K562 (cell line): ENCODE results near the gene RNF152. TPM values are rescaled to one million over a fixed set of nuclear protein-coding genes. Genes with fewer than 3 reads are reported as not detected.

Experiments used
- ATAC-seq: fragments of 200-7000 bp; cut with Tn5 transposase; 3 replicates; pipeline ENCODE4 v1.9.1; 2020; ENCODE audit warnings: moderate library complexity
- BruUV-seq: library from RNA; stranded (reverse); fragments of 400-500 nt; replicated peaks from 2 replicates; lab custom pipeline; 2021; lab: Mats Ljungman, UMichigan
- CTCF ChIA-PET: fragments of 300-600 bp; formaldehyde crosslinking; extraction: SDS; loops from one replicate; lab custom pipeline; 2021; ENCODE audit warnings: low intra/inter-chr PET ratio; lab: Yijun Ruan, JAX
- POLR2A ChIA-PET: fragments of 300-600, 350-650 bp; sonication (Branson Sonifier 250); formaldehyde crosslinking; extraction: SDS; loops from one replicate; lab custom pipeline; 2021; ENCODE audit warnings: antibody characterized with exemption, inconsistent platforms; lab: Yijun Ruan, JAX
- DNase-seq, 4 experiments: peaks; one replicate each; pipeline versions ENCODE4 v3.0.0 to v3.0.0-alpha.2; 2011 to 2018; ENCODE audit warnings: low spot score in 3 of 4, mixed read lengths in 3 of 4; ENCODE audit errors: extremely low read depth in 1 of 4
- FAIRE-seq: peaks from 2 replicates; lab custom pipeline; 2011; peaks lifted over from hg19 to GRCh38; lab: Jason Lieb, UNC
- H2AFZ ChIP-seq: 2 replicates; pipeline ENCODE4 v1.6.0; 2011; ENCODE audit warnings: low read depth, low read length, control low read depth, inconsistent platforms
- H3K27ac ChIP-seq: fragments of 200-600 bp; 3 replicates; pipeline ENCODE4 v1.8.0; 2011; ENCODE audit warnings: low read depth, mild to moderate bottlenecking, control low read depth, inconsistent platforms, low read length, moderate library complexity, mixed read lengths; ENCODE audit errors: extremely low read depth
- H3K27me3 ChIP-seq, 2 experiments: fragments of 300-600 bp in 1 of 2; 2 replicates in 1 of 2; 3 replicates in 1 of 2; pipeline versions ENCODE4 v1.6.0 to v1.8.0; 2011; ENCODE audit warnings: inconsistent platforms in 2 of 2, low read length in 2 of 2, mild to moderate bottlenecking in 1 of 2, mixed read lengths in 1 of 2, moderate library complexity in 1 of 2; ENCODE audit not compliant: control insufficient read depth in 2 of 2, insufficient read depth in 2 of 2
- H3K36me3 ChIP-seq: fragments of 300-600 bp; 3 replicates; pipeline ENCODE4 v1.8.0; 2011; ENCODE audit warnings: mild to moderate bottlenecking, low read length, inconsistent platforms; ENCODE audit not compliant: control insufficient read depth, insufficient read depth
- H3K4me1 ChIP-seq, 2 experiments: fragments of 200-600 bp in 1 of 2; replicated peaks in 1 of 2; 2 replicates in 1 of 2; 3 replicates in 1 of 2; pipeline versions ENCODE4 v1.5.1 to v1.8.0; 2011; ENCODE audit warnings: inconsistent platforms in 2 of 2, low read length in 2 of 2, mild to moderate bottlenecking in 1 of 2, mixed read lengths in 1 of 2, moderate library complexity in 1 of 2; ENCODE audit not compliant: control insufficient read depth in 2 of 2, insufficient read depth in 2 of 2
- H3K4me2 ChIP-seq: 2 replicates; pipeline ENCODE4 v1.6.1; 2011; ENCODE audit warnings: low read length, control low read depth, inconsistent platforms, mixed read lengths; ENCODE audit not compliant: insufficient read depth
- H3K4me3 ChIP-seq: fragments of 200-600 bp; sonication (generic), shearing (Covaris generic); 2 replicates; pipeline ENCODE4 v1.5.1; 2016; ENCODE audit warnings: control low read depth, inconsistent platforms
- H3K79me2 ChIP-seq: fragments of 200-600 bp; 3 replicates; pipeline ENCODE4 v1.8.0; 2011; ENCODE audit warnings: low read length, inconsistent platforms; ENCODE audit not compliant: control insufficient read depth, insufficient read depth
- H3K9ac ChIP-seq, 2 experiments: 2 replicates each; pipeline versions ENCODE4 v1.6.0 to v1.6.1; 2011; ENCODE audit warnings: low read depth in 2 of 2, low read length in 2 of 2, control low read depth in 1 of 2, inconsistent platforms in 1 of 2, mild to moderate bottlenecking in 1 of 2, mixed read lengths in 1 of 2; ENCODE audit not compliant: insufficient read depth in 1 of 2
- H3K9me1 ChIP-seq: one replicate; pipeline ENCODE4 v1.6.0; 2011; ENCODE audit warnings: inconsistent platforms, mild to moderate bottlenecking, low read length, moderate library complexity; ENCODE audit not compliant: control insufficient read depth, insufficient read depth
- H3K9me3 ChIP-seq: replicated peaks from 2 replicates; pipeline ENCODE4 v1.5.1; 2011; ENCODE audit warnings: low read depth, low read length, inconsistent platforms; ENCODE audit not compliant: control insufficient read depth, insufficient read depth
- H4K20me1 ChIP-seq: replicated peaks from 2 replicates; pipeline ENCODE4 v1.6.1; 2011; ENCODE audit warnings: low read length, inconsistent platforms, mixed read lengths; ENCODE audit not compliant: control insufficient read depth, insufficient read depth
- HDAC8 ChIP-seq: fragments of 450-650 bp; IDR thresholded peaks from 2 replicates; pipeline ENCODE4 v1.6.1; 2016; ENCODE audit warnings: mild to moderate bottlenecking, missing genetic modification characterization, moderate library complexity, missing compliant biosample characterization
- MAX ChIP-seq: sonication (generic); formaldehyde crosslinking; IDR thresholded peaks from 2 replicates; pipeline ENCODE4 v1.9.0; 2022; ENCODE audit warnings: mild to moderate bottlenecking, missing genetic modification reagents
- SRSF3 ChIP-seq: fragments of 200-400 bp; formaldehyde crosslinking; IDR thresholded peaks from 2 replicates; pipeline ENCODE4 v1.6.1; 2016; ENCODE audit warnings: mild to moderate bottlenecking, low read length, moderate library complexity; ENCODE audit not compliant: insufficient read depth
- ZBTB40 ChIP-seq, 2 experiments: fragments of 450-650 bp in 1 of 2; sonication (generic) in 1 of 2; formaldehyde crosslinking in 1 of 2; IDR thresholded peaks; 2 replicates each; pipeline versions ENCODE4 v1.7.1 to v1.9.0; 2016 to 2022; ENCODE audit warnings: inconsistent platforms in 1 of 2, mild to moderate bottlenecking in 1 of 2, missing genetic modification reagents in 1 of 2
- WGBS: fragments of 100-300 bp; shearing (Covaris generic); methylation state at CpG from one replicate; pipeline ENCODE4 v1.1.6; 2016; ENCODE audit warnings: low coverage, mixed read lengths; ENCODE audit not compliant: insufficient coverage; ENCODE audit errors: missing lambda C conversion rate; 5-methylcytosine and 5-hydroxymethylcytosine counted together
- in situ Hi-C: fragments of 300-500 bp; cut with MboI; formaldehyde crosslinking; loops from 4 replicates; pipeline ENCODE4 v1.15.0; 2018; ENCODE audit warnings: inconsistent platforms, mixed read lengths
- intact Hi-C: fragments of 100-400 bp; cut with micrococcal nuclease; formaldehyde crosslinking; loops from 2 replicates; pipeline ENCODE4 v1.14.2; 2022
- polyA plus RNA-seq, 8 experiments: library from polyadenylated mRNA; depleted of rRNA in 4 of 8; stranded (reverse) in 5 of 8; unstranded in 3 of 8; fragments of >200 nt; fragmentation: Nextera tagmentation in 2 of 8; fragmentation: Illumina TruSeq in 1 of 8; extraction: Ambion mirVana in 2 of 8; extraction: Trizol in 1 of 8; gene quantifications; 2 replicates each; pipeline versions ENCODE4 v1.2.1 to v1.2.3, GENCODE V29; 2011 to 2014; ENCODE audit warnings: inconsistent platforms in 1 of 8, missing spikeins in 1 of 8
- total RNA-seq, 7 experiments: library from RNA; depleted of rRNA in 6 of 7; stranded (reverse); fragments of >200 nt in 6 of 7; fragmentation: Illumina TruSeq in 2 of 7; extraction: Trizol in 2 of 7; gene quantifications; 2 replicates each; pipeline versions ENCODE4 v1.2.1 to v1.2.3, GENCODE V29; 2011 to 2021; ENCODE audit warnings: low replicate concordance in 1 of 7

The RNF152 gene
- total and polyA plus RNA-seq, 9 of the 15 experiments (the other 6 are each of a cell fraction or from before 2014, with no cell fraction given): 0.04 to 0.05 TPM; not detected in 7

- DNase-seq (no peak), ATAC-seq (no peak), FAIRE-seq (no peak)
- H3K9ac ChIP-seq: no peak overlapping the region
- no peaks in the 10 kb centered on the region for H3K9me1 ChIP-seq
- intact Hi-C loops: no loop called here
- no peak overlapping the region for H3K27ac ChIP-seq
- no peak overlapping the region for H3K4me2 ChIP-seq
- H3K9me3 ChIP-seq: no peaks in the 10 kb centered on the region
- no peaks in the 10 kb centered on the region for H4K20me1 ChIP-seq
- ChIA-PET CTCF (no interaction called here), POLR2A (no interaction called here)
- H3K4me1 ChIP-seq: no peaks in the 10 kb centered on the region
- no peak overlapping the region for H2AFZ ChIP-seq
- TF ChIP-seq HDAC8 (tag) (no peak), SRSF3 (no peak), MAX (CRISPR knock-in tag) (no peak)
- in situ Hi-C loops: no loop called here
- no peaks in the 10 kb centered on the region for H3K79me2 ChIP-seq
- WGBS: 0% methylated on average over 2 of the region's 2 CpGs
- no peak overlapping the region for H3K4me3 ChIP-seq
- no peaks in the 10 kb centered on the region for H3K36me3 ChIP-seq
- no peaks in the 10 kb centered on the region for H3K27me3 ChIP-seq
- BruUV-seq: no TSS peak
Measured at GRCh38 chr18:61842146-61842545, 50.7 kb downstream of the RNF152 start.

- Histone ChIP-seq H3K27ac (no peak overlapping the region), H3K9me3 (no peaks in the 10 kb centered on the region), H3K9me1 (no peaks in the 10 kb centered on the region), H3K4me3 (no peak overlapping the region), H3K27me3 (no peaks in the 10 kb centered on the region), H2AFZ (no peak overlapping the region), H3K79me2 (no peaks in the 10 kb centered on the region), H3K4me2 (no peak overlapping the region), H3K4me1 (no peaks in the 10 kb centered on the region), H3K36me3 (no peaks in the 10 kb centered on the region), H3K9ac (no peak overlapping the region), H4K20me1 (no peaks in the 10 kb centered on the region)
- 10% methylated on average over 3 of the region's 3 CpGs for WGBS
- FAIRE-seq: no peak
- DNase-seq: no peak
- CTCF ChIA-PET: no interaction called here
- intact Hi-C loops: no loop called here
- ATAC-seq: no peak
- no TSS peak for BruUV-seq
- POLR2A ChIA-PET: no interaction called here
- in situ Hi-C loops: no loop called here
- TF ChIP-seq ZBTB40 (IDR thresholded peaks at IDR 0.05): peak; percentile 86
- TF ChIP-seq ZBTB40 (CRISPR knock-in tag; IDR thresholded peaks at IDR 0.05): no peak
Measured at GRCh38 chr18:61841706-61842105, 51.1 kb downstream of the RNF152 start.
